ENCODE data around the gene BAK1.

GRCh38 chr6:33619166-33619840 lies 39.2 kb upstream of the BAK1 start:
- TF ChIP-seq CTCF (conservative IDR thresholded peaks at IDR 0.05; ENCODE audit: low read depth, low read length), result no peak
- TF ChIP-seq EZH2 (IDR thresholded peaks at IDR 0.05; ENCODE audit: low read length, unreplicated experiment), result no peak
- no peak for TF ChIP-seq EZH2phosphoT487 (IDR thresholded peaks at IDR 0.05; ENCODE audit: borderline replicate concordance, low read length)

Measured in PC-3 (cell line).